Gastrocnemius medialis (tissue), 4 donors: ENCODE measurements around the gene PICALM. TPM values are rescaled to one million over a fixed set of nuclear protein-coding genes. Genes with fewer than 3 reads are reported as not detected.
"Not testable (repeated sequence)": the region's sequence is repeated elsewhere in the genome, so short reads cannot be mapped to it uniquely, and the experiment has no call there.

ENCODE experiments used
- ATAC-seq, 2 donors: fragments of 150-250 bp; one replicate each; pipeline ENCODE4 v1.9.1; 2016
- DNase-seq, 2 donors: peaks; one replicate each; pipeline ENCODE4 v3.0.0-alpha.2; 2019
- H3K27ac ChIP-seq, 4 donors: fragments of 200-600 bp; sonication (generic); 1 replicate in 1 of 4; 2 replicates in 3 of 4; pipeline ENCODE4 v1.5.1; 2016 to 2018; ENCODE audit warnings: mild to moderate bottlenecking in 2 of 4, moderate library complexity in 1 of 4
- H3K27me3 ChIP-seq, 3 donors: fragments of 200-600 bp; sonication (generic) in 2 of 3; 1 replicate in 1 of 3; 2 replicates in 2 of 3; pipeline versions ENCODE4 v1.5.1 to v1.6.0; 2016 to 2019; ENCODE audit warnings: mild to moderate bottlenecking in 1 of 3, moderate library complexity in 1 of 3
- H3K36me3 ChIP-seq, 2 donors: fragments of 200-600 bp; sonication (generic) in 1 of 2; one replicate each; pipeline ENCODE4 v1.5.1; 2017 to 2018
- H3K4me1 ChIP-seq, 2 donors: fragments of 200-600 bp; sonication (generic) in 1 of 2; one replicate each; pipeline ENCODE4 v1.5.1; 2016 to 2017; ENCODE audit warnings: mild to moderate bottlenecking in 2 of 2
- H3K4me3 ChIP-seq, 4 donors: fragments of 200-600 bp; sonication (generic) in 3 of 4; 1 replicate in 1 of 4; 2 replicates in 3 of 4; pipeline ENCODE4 v1.5.1; 2016 to 2019; ENCODE audit warnings: mild to moderate bottlenecking in 2 of 4
- H3K9me3 ChIP-seq, 3 donors: fragments of 200-600 bp; sonication (generic) in 2 of 3; 1 replicate in 1 of 3; 2 replicates in 2 of 3; pipeline ENCODE4 v1.5.1; 2016 to 2019
- CTCF ChIP-seq, 5 experiments: fragments of 450-650 bp in 3 of 5; fragments of 200-600 bp in 2 of 5; sonication (generic) in 2 of 5; IDR thresholded peaks in 4 of 5; conservative IDR thresholded peaks in 1 of 5; 1 replicate in 4 of 5; 2 replicates in 1 of 5; pipeline ENCODE4 v1.5.1; 2016 to 2019; ENCODE audit warnings: antibody characterized with exemption in 5 of 5, mild to moderate bottlenecking in 3 of 5, moderate library complexity in 3 of 5
- POLR2A ChIP-seq, 2 donors: fragments of 450-650 bp; IDR thresholded peaks; one replicate each; pipeline ENCODE4 v1.6.1; 2017; ENCODE audit warnings: antibody characterized with exemption in 2 of 2, mild to moderate bottlenecking in 2 of 2, moderate library complexity in 2 of 2
- in situ Hi-C, 4 donors: fragments of 200-750 bp; cut with MboI; loops; one replicate each; pipeline versions ENCODE4 v1.15.0 to v1.8.0; 2017; ENCODE audit warnings: low sequenced_read_pairs in 4 of 4
- intact Hi-C: fragments of 100-400 bp; cut with DNase I; formaldehyde crosslinking; loops from one replicate; pipeline ENCODE4 v1.15.1; 2023; ENCODE audit warnings: low total_unique reads
- total RNA-seq, 4 donors: library from RNA; depleted of rRNA; stranded (reverse); fragments of >200 nt; gene quantifications; one replicate each; pipeline versions ENCODE4 v1.1.0 to v1.2.3, GENCODE V29; 2016

Gene PICALM
- total RNA-seq, 4 donors from 2014 or later, result 82.3 to 125 (median 107) TPM

GRCh38 chr11:85961130-85961529 lies 107.8 kb downstream of the PICALM start:
- ATAC-seq, result peak in 1 of 2 donors; percentile 15
- TF ChIP-seq CTCF (IDR thresholded peaks at IDR 0.05 in 4 of 5, conservative IDR thresholded peaks at IDR 0.05 in 1 of 5), result no peak
- no peak for TF ChIP-seq POLR2A (IDR thresholded peaks at IDR 0.05)
- Histone ChIP-seq H3K9me3 (no peaks in the 10 kb centered on the region), H3K27ac (no peak overlapping the region), H3K4me1 (peaks cover 22 to 23% of the 10 kb centered on the region in 2 donors), H3K4me3 (no peak overlapping the region), H3K27me3 (no peaks in the 10 kb centered on the region), H3K36me3 (peaks cover 0 to 47% of the 10 kb centered on the region in 2 donors)
- in situ Hi-C loops (no loop called here), intact Hi-C loops (no loop called here)
- no peak for DNase-seq

GRCh38 chr11:85960678-85961077 lies 108.2 kb downstream of the PICALM start:
- no peaks in the 10 kb centered on the region for H3K9me3 ChIP-seq
- peaks cover 0 to 48% of the 10 kb centered on the region in 2 donors for H3K36me3 ChIP-seq
- intact Hi-C loops (no loop called here), in situ Hi-C loops (no loop called here)
- ATAC-seq (no peak), DNase-seq (no peak)
- no peaks in the 10 kb centered on the region for H3K27me3 ChIP-seq
- no peak overlapping the region for H3K27ac ChIP-seq
- no peak overlapping the region for H3K4me3 ChIP-seq
- H3K4me1 ChIP-seq, result peaks cover 22 to 27% of the 10 kb centered on the region in 2 donors
- TF ChIP-seq POLR2A (IDR thresholded peaks at IDR 0.05), result no peak
- no peak for TF ChIP-seq CTCF (IDR thresholded peaks at IDR 0.05 in 4 of 5, conservative IDR thresholded peaks at IDR 0.05 in 1 of 5)

- TF ChIP-seq CTCF (IDR thresholded peaks at IDR 0.05 in 4 of 5, conservative IDR thresholded peaks at IDR 0.05 in 1 of 5) (no peak), POLR2A (IDR thresholded peaks at IDR 0.05) (no peak)
- Histone ChIP-seq H3K27ac (no peak overlapping the region), H3K4me1 (peaks cover 9 to 19% of the 10 kb centered on the region in 2 donors), H3K36me3 (peaks cover 0 to 34% of the 10 kb centered on the region in 2 donors), H3K27me3 (no peaks in the 10 kb centered on the region), H3K9me3 (no peaks in the 10 kb centered on the region), H3K4me3 (no peak overlapping the region)
- intact Hi-C loops (no loop called here), in situ Hi-C loops (no loop called here)
- ATAC-seq (peak in 1 of 2 donors; percentile 53), DNase-seq (no peak)
Observed at GRCh38 chr11:85955531-85955930, 113.4 kb downstream of the PICALM start.

GRCh38 chr11:85953491-85954143 lies 115.3 kb downstream of the PICALM start:
- H3K4me3 ChIP-seq, result no peak overlapping the region
- intact Hi-C loops (no loop called here), in situ Hi-C loops (no loop called here)
- ATAC-seq (no peak), DNase-seq (no peak)
- no peaks in the 10 kb centered on the region for H3K9me3 ChIP-seq
- H3K27ac ChIP-seq, result no peak overlapping the region
- H3K36me3 ChIP-seq, result peaks cover 0 to 28% of the 10 kb centered on the region in 2 donors
- H3K4me1 ChIP-seq, result peaks cover 9 to 19% of the 10 kb centered on the region in 2 donors
- H3K27me3 ChIP-seq, result no peaks in the 10 kb centered on the region
- no peak for TF ChIP-seq CTCF (IDR thresholded peaks at IDR 0.05 in 4 of 5, conservative IDR thresholded peaks at IDR 0.05 in 1 of 5)
- no peak for TF ChIP-seq POLR2A (IDR thresholded peaks at IDR 0.05)

GRCh38 chr11:85952108-85952485 lies 116.8 kb downstream of the PICALM start:
- H3K9me3 ChIP-seq, in situ Hi-C loops, H3K27ac ChIP-seq, intact Hi-C loops, H3K27me3 ChIP-seq, H3K4me3 ChIP-seq, ATAC-seq, DNase-seq: not testable (repeated sequence)
- peaks cover 19 to 21% of the 10 kb centered on the region in 2 donors for H3K4me1 ChIP-seq
- peaks cover 0 to 13% of the 10 kb centered on the region in 2 donors for H3K36me3 ChIP-seq
